Gastroesophageal sphincter (tissue), 3 donors: Measurements from ENCODE around the gene CDHR5.

Source experiments
- CTCF ChIP-seq, 4 experiments: fragments of 200-600 bp in 2 of 4; fragments of 450-650 bp in 2 of 4; sonication (generic) in 1 of 4; IDR thresholded peaks; one replicate each; pipeline ENCODE4 v1.5.1; 2017 to 2019; ENCODE audit warnings: antibody characterized with exemption in 4 of 4, mild to moderate bottlenecking in 2 of 4, moderate library complexity in 2 of 4
- EP300 ChIP-seq: sonication (generic); formaldehyde crosslinking; IDR thresholded peaks from one replicate; pipeline ENCODE4 v1.6.1; 2017; ENCODE audit warnings: antibody characterized with exemption, mild to moderate bottlenecking
- POLR2A ChIP-seq, 2 donors: fragments of 450-650 bp; IDR thresholded peaks; one replicate each; pipeline ENCODE4 v1.6.1; 2017; ENCODE audit warnings: antibody characterized with exemption in 2 of 2, mild to moderate bottlenecking in 2 of 2, moderate library complexity in 1 of 2
- POLR2AphosphoS5 ChIP-seq: sonication (generic); formaldehyde crosslinking; IDR thresholded peaks from one replicate; pipeline ENCODE4 v1.6.1; 2017; ENCODE audit warnings: antibody characterized with exemption

GRCh38 chr11:665704-666281 is 41.0 kb upstream of the CDHR5 start:
- TF ChIP-seq POLR2A (IDR thresholded peaks at IDR 0.05) (no peak), CTCF (IDR thresholded peaks at IDR 0.05) (no peak), POLR2AphosphoS5 (no peak), EP300 (no peak)
